Esophagus muscularis mucosa (tissue), 3 donors: ENCODE data around the gene TNS1.

Experiments
- POLR2A ChIP-seq: fragments of 450-650 bp; IDR thresholded peaks from one replicate; pipeline ENCODE4 v1.6.1; 2017; ENCODE audit warnings: antibody characterized with exemption, moderate library complexity, mild to moderate bottlenecking, low read depth
- TF ChIP-seq, protein P1 (sequence below), 3 experiments: fragments of 200-600 bp in 2 of 3; fragments of 450-650 bp in 1 of 3; sonication (generic) in 2 of 3; IDR thresholded peaks; one replicate each; pipeline ENCODE4 v1.5.1; 2017 to 2019; ENCODE audit warnings: antibody characterized with exemption in 3 of 3, mild to moderate bottlenecking in 2 of 3, moderate library complexity in 1 of 3

GRCh38 chr2:217784996-217785543 is 217.7 kb downstream of the TNS1 start:
- TF ChIP-seq, protein P1, sequence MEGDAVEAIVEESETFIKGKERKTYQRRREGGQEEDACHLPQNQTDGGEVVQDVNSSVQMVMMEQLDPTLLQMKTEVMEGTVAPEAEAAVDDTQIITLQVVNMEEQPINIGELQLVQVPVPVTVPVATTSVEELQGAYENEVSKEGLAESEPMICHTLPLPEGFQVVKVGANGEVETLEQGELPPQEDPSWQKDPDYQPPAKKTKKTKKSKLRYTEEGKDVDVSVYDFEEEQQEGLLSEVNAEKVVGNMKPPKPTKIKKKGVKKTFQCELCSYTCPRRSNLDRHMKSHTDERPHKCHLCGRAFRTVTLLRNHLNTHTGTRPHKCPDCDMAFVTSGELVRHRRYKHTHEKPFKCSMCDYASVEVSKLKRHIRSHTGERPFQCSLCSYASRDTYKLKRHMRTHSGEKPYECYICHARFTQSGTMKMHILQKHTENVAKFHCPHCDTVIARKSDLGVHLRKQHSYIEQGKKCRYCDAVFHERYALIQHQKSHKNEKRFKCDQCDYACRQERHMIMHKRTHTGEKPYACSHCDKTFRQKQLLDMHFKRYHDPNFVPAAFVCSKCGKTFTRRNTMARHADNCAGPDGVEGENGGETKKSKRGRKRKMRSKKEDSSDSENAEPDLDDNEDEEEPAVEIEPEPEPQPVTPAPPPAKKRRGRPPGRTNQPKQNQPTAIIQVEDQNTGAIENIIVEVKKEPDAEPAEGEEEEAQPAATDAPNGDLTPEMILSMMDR (IDR thresholded peaks at IDR 0.05): no peak
- no peak for TF ChIP-seq POLR2A
